ENCODE measurements around the gene MCF2. TPM values are rescaled to one million over a fixed set of nuclear protein-coding genes. Genes with fewer than 3 reads are reported as not detected.

Gene MCF2
- total and polyA plus RNA-seq, 10 of the 15 experiments (the other 5 are each of a cell fraction or from before 2014, with no cell fraction given) = 0.07 to 3.3 (median 0.42) TPM

DNA sequence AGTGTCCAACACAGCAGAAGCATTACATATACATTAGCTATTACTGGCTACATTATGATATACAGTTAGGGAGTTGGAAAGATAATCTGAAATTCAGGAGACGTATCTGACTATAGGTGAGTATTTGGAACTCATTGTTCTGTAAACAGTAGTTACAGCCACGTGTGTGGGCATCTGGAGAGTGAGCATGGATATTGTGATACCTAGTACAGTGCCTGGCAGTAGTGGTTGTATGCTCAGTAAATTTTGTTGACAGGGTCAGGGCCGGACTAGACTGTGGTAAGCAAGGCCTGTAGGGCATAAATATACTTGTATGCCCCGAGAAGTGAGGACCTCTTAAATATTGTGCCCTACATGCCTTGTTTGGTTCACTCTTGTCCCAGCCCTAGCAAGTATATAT lies 174.5 kb downstream of the MCF2 start (continued):
- TF ChIP-seq, protein P1, sequence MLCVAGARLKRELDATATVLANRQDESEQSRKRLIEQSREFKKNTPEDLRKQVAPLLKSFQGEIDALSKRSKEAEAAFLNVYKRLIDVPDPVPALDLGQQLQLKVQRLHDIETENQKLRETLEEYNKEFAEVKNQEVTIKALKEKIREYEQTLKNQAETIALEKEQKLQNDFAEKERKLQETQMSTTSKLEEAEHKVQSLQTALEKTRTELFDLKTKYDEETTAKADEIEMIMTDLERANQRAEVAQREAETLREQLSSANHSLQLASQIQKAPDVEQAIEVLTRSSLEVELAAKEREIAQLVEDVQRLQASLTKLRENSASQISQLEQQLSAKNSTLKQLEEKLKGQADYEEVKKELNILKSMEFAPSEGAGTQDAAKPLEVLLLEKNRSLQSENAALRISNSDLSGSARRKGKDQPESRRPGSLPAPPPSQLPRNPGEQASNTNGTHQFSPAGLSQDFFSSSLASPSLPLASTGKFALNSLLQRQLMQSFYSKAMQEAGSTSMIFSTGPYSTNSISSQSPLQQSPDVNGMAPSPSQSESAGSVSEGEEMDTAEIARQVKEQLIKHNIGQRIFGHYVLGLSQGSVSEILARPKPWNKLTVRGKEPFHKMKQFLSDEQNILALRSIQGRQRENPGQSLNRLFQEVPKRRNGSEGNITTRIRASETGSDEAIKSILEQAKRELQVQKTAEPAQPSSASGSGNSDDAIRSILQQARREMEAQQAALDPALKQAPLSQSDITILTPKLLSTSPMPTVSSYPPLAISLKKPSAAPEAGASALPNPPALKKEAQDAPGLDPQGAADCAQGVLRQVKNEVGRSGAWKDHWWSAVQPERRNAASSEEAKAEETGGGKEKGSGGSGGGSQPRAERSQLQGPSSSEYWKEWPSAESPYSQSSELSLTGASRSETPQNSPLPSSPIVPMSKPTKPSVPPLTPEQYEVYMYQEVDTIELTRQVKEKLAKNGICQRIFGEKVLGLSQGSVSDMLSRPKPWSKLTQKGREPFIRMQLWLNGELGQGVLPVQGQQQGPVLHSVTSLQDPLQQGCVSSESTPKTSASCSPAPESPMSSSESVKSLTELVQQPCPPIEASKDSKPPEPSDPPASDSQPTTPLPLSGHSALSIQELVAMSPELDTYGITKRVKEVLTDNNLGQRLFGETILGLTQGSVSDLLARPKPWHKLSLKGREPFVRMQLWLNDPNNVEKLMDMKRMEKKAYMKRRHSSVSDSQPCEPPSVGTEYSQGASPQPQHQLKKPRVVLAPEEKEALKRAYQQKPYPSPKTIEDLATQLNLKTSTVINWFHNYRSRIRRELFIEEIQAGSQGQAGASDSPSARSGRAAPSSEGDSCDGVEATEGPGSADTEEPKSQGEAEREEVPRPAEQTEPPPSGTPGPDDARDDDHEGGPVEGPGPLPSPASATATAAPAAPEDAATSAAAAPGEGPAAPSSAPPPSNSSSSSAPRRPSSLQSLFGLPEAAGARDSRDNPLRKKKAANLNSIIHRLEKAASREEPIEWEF (IDR thresholded peaks at IDR 0.05; ENCODE audit: insufficient replicate concordance, low read depth, low read length) = no peak
- TF ChIP-seq SMAD1 (IDR thresholded peaks at IDR 0.05; ENCODE audit: low read depth, partially characterized antibody) = no peak
- no peak for TF ChIP-seq ZZZ3 (IDR thresholded peaks at IDR 0.05; ENCODE audit: control insufficient read depth, insufficient read length, low read depth)

DNA sequence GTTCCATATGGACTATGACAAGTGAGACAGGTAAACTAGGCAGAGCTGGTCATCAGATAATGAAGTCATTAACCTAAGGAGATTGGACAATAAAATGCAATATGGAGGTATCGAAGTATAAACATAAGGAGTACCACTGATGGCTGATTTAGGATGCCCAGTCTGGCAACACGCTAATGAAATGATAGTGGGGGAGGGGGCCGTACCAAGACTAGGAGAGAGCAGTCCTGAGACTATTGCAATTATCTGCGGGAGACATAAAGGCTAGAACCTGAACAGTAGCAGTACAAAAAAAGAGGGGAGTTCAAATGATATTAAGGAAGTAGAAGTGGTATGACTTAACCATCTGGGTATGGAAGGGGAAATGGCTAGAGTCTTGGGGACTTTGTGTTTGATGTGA lies 175.1 kb downstream of the MCF2 start:
- Histone ChIP-seq H3K9me3 (replicated peaks; ENCODE audit: control insufficient read depth, insufficient read depth, low read length) (no peaks in the 10 kb centered on the region), H3K79me2 (ENCODE audit: control insufficient read depth, insufficient read depth, low read length) (no peaks in the 10 kb centered on the region), H3K4me3 (no peak overlapping the region), H3K27me3 (replicated peaks in 1 of 2; ENCODE audit: control insufficient read depth in 2 of 2, insufficient read depth in 2 of 2, low read length in 1 of 2) (no peaks in the 10 kb centered on the region), H3K4me1 (ENCODE audit: control insufficient read depth, insufficient read depth, low read length) (no peaks in the 10 kb centered on the region), H3K36me3 (ENCODE audit: control insufficient read depth in 2 of 2, insufficient read depth in 2 of 2, low read length in 1 of 2) (no peaks in the 10 kb centered on the region), H3K4me2 (ENCODE audit: control insufficient read depth, insufficient read depth) (no peak overlapping the region), H4K20me1 (ENCODE audit: control insufficient read depth, insufficient read depth) (no peaks in the 10 kb centered on the region), H3K9ac (ENCODE audit: control insufficient read depth, insufficient read depth, low read length) (no peak overlapping the region), H2AFZ (ENCODE audit: control insufficient read depth, low read depth, low read length) (no peak overlapping the region), H3K27ac (ENCODE audit: control insufficient read depth, insufficient read depth) (no peak overlapping the region)
- ChIA-PET CTCF (no interaction called here), SMC1A (ENCODE audit: uncharacterized antibody, unreplicated experiment) (no interaction called here), RAD21 (ENCODE audit: unreplicated experiment) (no interaction called here), POLR2A (no interaction called here)
- no peak for ATAC-seq
- intact Hi-C loops (cut with micrococcal nuclease; ENCODE audit: unreplicated experiment) (no loop called here), in situ Hi-C loops (cut with MboI) (no loop called here)
- DNase-seq (ENCODE audit: low read depth, low spot score) = no peak
- FAIRE-seq = no peak
- WGBS (ENCODE audit: insufficient coverage, insufficient replicate concordance, low lambda C conversion rate, missing lambda C conversion rate) = 35% methylated on average over 4 of the region's 4 CpGs
- BruUV-seq (replicated peaks) = no TSS peak
- no peak for TF ChIP-seq NR2C1 (IDR thresholded peaks at IDR 0.05)
- no peak for TF ChIP-seq ATF7 (IDR thresholded peaks at IDR 0.05; ENCODE audit: low read depth)
- TF ChIP-seq, protein P2, sequence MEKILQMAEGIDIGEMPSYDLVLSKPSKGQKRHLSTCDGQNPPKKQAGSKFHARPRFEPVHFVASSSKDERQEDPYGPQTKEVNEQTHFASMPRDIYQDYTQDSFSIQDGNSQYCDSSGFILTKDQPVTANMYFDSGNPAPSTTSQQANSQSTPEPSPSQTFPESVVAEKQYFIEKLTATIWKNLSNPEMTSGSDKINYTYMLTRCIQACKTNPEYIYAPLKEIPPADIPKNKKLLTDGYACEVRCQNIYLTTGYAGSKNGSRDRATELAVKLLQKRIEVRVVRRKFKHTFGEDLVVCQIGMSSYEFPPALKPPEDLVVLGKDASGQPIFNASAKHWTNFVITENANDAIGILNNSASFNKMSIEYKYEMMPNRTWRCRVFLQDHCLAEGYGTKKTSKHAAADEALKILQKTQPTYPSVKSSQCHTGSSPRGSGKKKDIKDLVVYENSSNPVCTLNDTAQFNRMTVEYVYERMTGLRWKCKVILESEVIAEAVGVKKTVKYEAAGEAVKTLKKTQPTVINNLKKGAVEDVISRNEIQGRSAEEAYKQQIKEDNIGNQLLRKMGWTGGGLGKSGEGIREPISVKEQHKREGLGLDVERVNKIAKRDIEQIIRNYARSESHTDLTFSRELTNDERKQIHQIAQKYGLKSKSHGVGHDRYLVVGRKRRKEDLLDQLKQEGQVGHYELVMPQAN (conservative IDR thresholded peaks at IDR 0.05) = no peak
- TF ChIP-seq, protein P1 (IDR thresholded peaks at IDR 0.05; ENCODE audit: insufficient replicate concordance, low read depth, low read length) = no peak
- TF ChIP-seq POU2F2 (IDR thresholded peaks at IDR 0.05; ENCODE audit: borderline replicate concordance, low read depth, low read length) = no peak
- no peak for TF ChIP-seq IRF4 (IDR thresholded peaks at IDR 0.05; ENCODE audit: low read depth, low read length)
- TF ChIP-seq BACH1 (IDR thresholded peaks at IDR 0.05; ENCODE audit: borderline replicate concordance) = no peak
- TF ChIP-seq KAT2A (conservative IDR thresholded peaks at IDR 0.05; ENCODE audit: control insufficient read depth, low read depth, low read length) = no peak
